Ishikawa (cell line): ENCODE measurements around the gene TPO.

ENCODE experiments used
- CEBPB ChIP-seq: IDR thresholded peaks from 2 replicates; pipeline ENCODE4 v1.6.1; 2012
- CREB1 ChIP-seq: IDR thresholded peaks from 2 replicates; pipeline ENCODE4 v1.6.1; 2012; ENCODE audit warnings: low read depth
- EGR1 ChIP-seq: IDR thresholded peaks from 2 replicates; pipeline ENCODE4 v1.6.1; 2012
- EP300 ChIP-seq: IDR thresholded peaks from 2 replicates; pipeline ENCODE4 v1.6.1; 2012; ENCODE audit warnings: borderline replicate concordance
- FOXM1 ChIP-seq: IDR thresholded peaks from 2 replicates; pipeline ENCODE4 v1.6.1; 2012; ENCODE audit warnings: low read depth, borderline replicate concordance
- MAX ChIP-seq: IDR thresholded peaks from 2 replicates; pipeline ENCODE4 v1.6.1; 2012
- NFIC ChIP-seq: IDR thresholded peaks from 2 replicates; pipeline ENCODE4 v1.6.1; 2012
- RAD21 ChIP-seq: IDR thresholded peaks from 2 replicates; pipeline ENCODE4 v1.6.1; 2012; ENCODE audit warnings: low read depth
- REST ChIP-seq: IDR thresholded peaks from 2 replicates; pipeline ENCODE4 v1.6.1; 2012; ENCODE audit warnings: low read depth, mild to moderate bottlenecking
- TAF1 ChIP-seq: IDR thresholded peaks from 2 replicates; pipeline ENCODE4 v1.6.1; 2012; ENCODE audit warnings: low read depth, mild to moderate bottlenecking
- TCF12 ChIP-seq: IDR thresholded peaks from 2 replicates; pipeline ENCODE4 v1.6.1; 2012; ENCODE audit warnings: low read depth
- TEAD4 ChIP-seq: IDR thresholded peaks from 2 replicates; pipeline ENCODE4 v1.6.1; 2012
- USF1 ChIP-seq: IDR thresholded peaks from 2 replicates; pipeline ENCODE4 v1.6.1; 2012
- YY1 ChIP-seq: IDR thresholded peaks from 2 replicates; pipeline ENCODE4 v1.6.1; 2012; ENCODE audit warnings: low read depth
- ZBTB7A ChIP-seq: IDR thresholded peaks from 2 replicates; pipeline ENCODE4 v1.6.1; 2012; ENCODE audit warnings: low read depth

The TPO gene

DNA sequence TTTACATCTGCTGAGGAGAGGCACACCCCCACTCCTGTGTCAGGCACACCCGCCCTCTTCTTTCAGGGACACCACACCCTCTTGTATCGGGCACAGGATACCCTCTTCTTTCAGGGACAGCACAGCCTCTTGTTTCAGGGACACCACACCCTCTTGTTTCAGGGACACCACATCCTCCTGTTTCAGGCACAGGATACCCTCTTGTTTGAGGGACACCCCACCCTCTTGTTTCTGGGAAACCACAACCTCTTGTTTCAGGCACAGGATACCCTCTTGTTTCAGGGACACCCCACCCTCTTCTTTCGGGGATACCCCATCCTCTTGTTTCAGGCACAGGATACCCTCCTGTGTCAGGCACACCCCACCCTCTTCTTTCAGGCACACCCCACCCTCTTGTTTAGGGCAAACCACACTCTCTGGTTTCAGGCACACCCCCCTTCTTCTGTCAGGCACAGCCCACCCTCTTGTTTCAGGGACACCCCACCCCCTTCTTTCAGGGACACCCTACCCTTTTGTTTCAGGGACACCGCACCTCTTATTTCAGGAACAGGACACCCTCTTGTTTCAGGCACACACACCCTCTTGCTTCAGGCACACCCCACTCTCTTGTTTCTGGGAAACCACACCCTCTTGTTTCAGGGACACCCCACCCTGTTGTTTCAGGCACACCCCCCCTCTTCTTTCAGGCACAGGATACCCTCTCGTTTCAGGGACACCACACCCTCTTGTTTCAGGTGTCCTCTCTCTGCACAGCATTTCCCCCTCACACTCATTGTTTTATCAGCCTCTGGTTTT, 96.2 kb downstream of the TPO start:
- TF ChIP-seq RAD21: no peak
- no peak for TF ChIP-seq ZBTB7A
- TF ChIP-seq TEAD4: no peak
- TF ChIP-seq CEBPB: no peak
- no peak for TF ChIP-seq EP300
- no peak for TF ChIP-seq TAF1
- TF ChIP-seq TCF12: no peak
- TF ChIP-seq MAX: no peak
- no peak for TF ChIP-seq REST
- no peak for TF ChIP-seq EGR1
- TF ChIP-seq FOXM1: no peak

GRCh38 chr2:1510176-1510575, 96.9 kb downstream of the TPO start:
- TF ChIP-seq USF1: no peak
- TF ChIP-seq RAD21: no peak
- no peak for TF ChIP-seq EGR1
- TF ChIP-seq TCF12: no peak
- no peak for TF ChIP-seq NFIC
- no peak for TF ChIP-seq TEAD4
- TF ChIP-seq MAX: no peak
- no peak for TF ChIP-seq CEBPB
- TF ChIP-seq REST: no peak
- TF ChIP-seq ZBTB7A: no peak
- TF ChIP-seq FOXM1: no peak
- TF ChIP-seq EP300: no peak
- no peak for TF ChIP-seq TAF1
- no peak for TF ChIP-seq CREB1
- TF ChIP-seq YY1: no peak

GRCh38 chr2:1511455-1511854, 98.2 kb downstream of the TPO start:
- TF ChIP-seq TEAD4 (no peak), CEBPB (no peak), CREB1 (no peak), TCF12 (no peak), EP300 (no peak), ZBTB7A (no peak), FOXM1 (no peak), YY1 (no peak), TAF1 (no peak), USF1 (no peak), MAX (no peak), EGR1 (no peak), RAD21 (no peak)

DNA sequence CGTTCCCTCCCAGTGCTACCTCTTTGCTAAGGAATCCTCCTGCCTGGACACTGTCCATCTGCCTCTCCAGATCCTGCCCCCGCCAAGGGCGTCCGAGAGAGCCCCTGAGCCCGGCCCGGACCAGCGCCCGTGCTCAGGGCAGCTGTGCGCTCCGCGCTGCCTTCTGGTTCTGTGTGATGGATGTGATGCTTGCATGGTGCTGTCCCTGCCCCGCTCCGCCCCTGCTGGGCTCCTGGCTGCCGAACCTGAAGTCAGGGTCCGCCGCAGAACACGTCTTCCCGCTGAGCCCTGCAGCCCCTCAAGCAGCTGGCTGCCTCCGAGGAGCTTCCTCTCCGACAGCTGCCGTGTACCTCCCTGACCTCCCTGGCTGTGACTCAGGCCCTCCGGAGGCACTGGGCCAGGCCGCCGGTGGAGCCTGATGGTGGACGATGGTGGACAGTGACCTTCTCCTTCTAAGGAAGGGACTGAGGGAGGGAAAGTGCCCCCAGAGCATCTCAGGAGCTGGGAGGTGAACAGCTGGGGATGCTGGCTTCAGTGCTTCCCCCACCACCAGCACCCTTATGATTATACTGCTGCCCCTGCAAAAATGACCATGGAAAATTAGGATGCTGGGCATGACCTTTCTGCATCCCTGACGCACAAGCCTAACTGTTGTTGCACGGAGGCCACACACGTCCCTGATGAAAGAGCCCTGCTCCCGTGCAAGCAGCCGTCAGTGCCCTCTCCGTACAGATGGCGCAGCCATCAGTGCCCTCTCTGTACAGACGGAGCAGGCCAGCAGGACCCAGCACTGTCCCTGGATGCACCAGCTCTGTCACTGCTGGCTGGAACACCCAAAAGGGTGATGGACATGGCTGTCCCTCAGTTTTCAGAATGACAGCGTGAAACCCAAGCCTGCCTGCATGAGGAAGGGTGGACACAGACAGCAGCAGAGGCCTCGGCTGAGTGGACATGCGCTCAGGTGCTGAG, 99.3 kb downstream of the TPO start:
- TF ChIP-seq RAD21: no peak
- no peak for TF ChIP-seq FOXM1
- TF ChIP-seq TAF1: no peak
- no peak for TF ChIP-seq EGR1
- TF ChIP-seq REST: no peak
- TF ChIP-seq CEBPB: no peak
